ENCODE data around the gene LONP2. TPM values are rescaled to one million over a fixed set of nuclear protein-coding genes. Genes with fewer than 3 reads are reported as not detected.

LONP2 gene
- total RNA-seq, 1 donor from 2014 or later: 30.6 TPM

DNA sequence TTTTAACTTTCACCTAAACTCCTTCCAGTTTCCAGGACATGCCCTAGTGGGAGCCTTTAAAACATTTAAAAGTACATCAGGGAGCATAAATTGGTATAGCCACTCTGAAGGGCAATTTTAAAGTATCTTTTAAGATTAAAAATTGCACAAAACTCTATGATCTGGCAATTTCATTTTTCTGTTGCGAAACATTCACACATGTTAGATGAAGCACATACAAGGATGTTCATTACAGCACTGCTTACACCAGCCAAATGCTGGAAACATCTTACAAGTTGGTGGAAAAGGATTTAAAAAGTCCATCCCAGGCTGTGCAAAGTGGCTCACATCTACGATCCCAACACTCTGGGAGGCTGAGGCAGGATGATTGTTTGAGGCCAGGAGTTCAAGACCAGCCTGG is 26.4 kb upstream of the LONP2 start:
- Histone ChIP-seq H3K36me3 (no peaks in the 10 kb centered on the region), H3K4me1 (no peaks in the 10 kb centered on the region), H3K4me3 (no peak overlapping the region), H3K27me3 (no peaks in the 10 kb centered on the region), H3K9me3 (ENCODE audit: low read depth) (no peaks in the 10 kb centered on the region), H3K9ac (no peak overlapping the region), H3K79me2 (ENCODE audit: low read depth) (no peaks in the 10 kb centered on the region), H4K20me1 (ENCODE audit: low read depth) (no peaks in the 10 kb centered on the region), H2AFZ (replicated peaks) (no peak overlapping the region), H3F3A (ENCODE audit: low read depth) (no peaks in the 10 kb centered on the region), H3K27ac (no peak overlapping the region), H3K4me2 (no peak overlapping the region)
- Mint-ChIP-seq H3K27me3 (ENCODE audit: insufficient read depth, low read depth) (peaks cover 7% of the 10 kb centered on the region), H3K4me1 (no peaks in the 10 kb centered on the region), H3K27ac (no peak overlapping the region), H3K4me3 (no peak overlapping the region), H3K36me3 (no peaks in the 10 kb centered on the region), H3K9me3 (no peaks in the 10 kb centered on the region)
- DNase-seq (ENCODE audit: low spot score): no peak
- TF ChIP-seq, protein P1, sequence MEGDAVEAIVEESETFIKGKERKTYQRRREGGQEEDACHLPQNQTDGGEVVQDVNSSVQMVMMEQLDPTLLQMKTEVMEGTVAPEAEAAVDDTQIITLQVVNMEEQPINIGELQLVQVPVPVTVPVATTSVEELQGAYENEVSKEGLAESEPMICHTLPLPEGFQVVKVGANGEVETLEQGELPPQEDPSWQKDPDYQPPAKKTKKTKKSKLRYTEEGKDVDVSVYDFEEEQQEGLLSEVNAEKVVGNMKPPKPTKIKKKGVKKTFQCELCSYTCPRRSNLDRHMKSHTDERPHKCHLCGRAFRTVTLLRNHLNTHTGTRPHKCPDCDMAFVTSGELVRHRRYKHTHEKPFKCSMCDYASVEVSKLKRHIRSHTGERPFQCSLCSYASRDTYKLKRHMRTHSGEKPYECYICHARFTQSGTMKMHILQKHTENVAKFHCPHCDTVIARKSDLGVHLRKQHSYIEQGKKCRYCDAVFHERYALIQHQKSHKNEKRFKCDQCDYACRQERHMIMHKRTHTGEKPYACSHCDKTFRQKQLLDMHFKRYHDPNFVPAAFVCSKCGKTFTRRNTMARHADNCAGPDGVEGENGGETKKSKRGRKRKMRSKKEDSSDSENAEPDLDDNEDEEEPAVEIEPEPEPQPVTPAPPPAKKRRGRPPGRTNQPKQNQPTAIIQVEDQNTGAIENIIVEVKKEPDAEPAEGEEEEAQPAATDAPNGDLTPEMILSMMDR (IDR thresholded peaks at IDR 0.05): no peak
- TF ChIP-seq EZH2phosphoT487 (IDR thresholded peaks at IDR 0.05) (no peak), EZH2 (IDR thresholded peaks at IDR 0.05) (no peak)

DNA sequence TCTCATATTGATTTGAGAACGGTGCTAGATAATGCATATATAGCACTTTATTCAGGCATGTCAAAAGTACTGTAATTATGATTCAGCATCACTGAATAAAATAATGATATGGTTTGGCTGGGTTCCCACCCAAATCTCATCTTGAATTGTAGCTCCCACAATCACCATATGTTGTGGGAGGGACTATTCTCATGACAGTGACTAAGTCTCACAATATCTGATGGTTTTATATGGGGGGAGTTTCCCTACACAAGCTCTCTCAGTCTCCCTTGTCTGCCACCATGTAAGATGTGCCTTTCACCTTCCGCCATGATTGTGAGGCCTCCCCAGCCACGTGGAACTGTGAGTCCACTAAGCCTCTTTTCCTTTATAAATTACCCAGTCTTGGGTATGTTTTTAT is 25.6 kb upstream of the LONP2 start:
- no peak for DNase-seq (ENCODE audit: low spot score)
- H3K36me3 Mint-ChIP-seq: no peaks in the 10 kb centered on the region
- TF ChIP-seq EZH2 (IDR thresholded peaks at IDR 0.05) (no peak), EZH2phosphoT487 (IDR thresholded peaks at IDR 0.05) (no peak)
- TF ChIP-seq, protein P1 (IDR thresholded peaks at IDR 0.05): no peak

DNA sequence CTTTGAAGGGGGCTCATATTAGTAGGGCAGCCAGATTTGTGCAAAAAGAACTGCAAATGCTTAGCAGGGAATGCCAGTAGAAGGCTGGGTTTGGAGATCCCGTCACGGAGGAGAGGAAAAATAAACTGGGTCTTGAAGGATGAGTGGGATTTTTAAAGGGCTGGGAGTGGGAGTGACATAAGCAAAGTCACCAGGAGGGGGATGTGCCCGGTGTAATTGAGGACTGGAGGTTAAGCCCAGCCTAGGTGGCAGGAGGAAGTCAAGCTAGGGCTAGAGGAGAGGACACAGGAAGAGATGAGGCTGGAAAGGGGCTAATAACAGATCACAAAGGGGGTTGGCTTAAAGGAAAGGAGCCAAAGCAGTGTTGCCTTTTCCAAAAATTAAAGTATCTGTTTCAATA is 23.2 kb upstream of the LONP2 start:
- H3K27ac ChIP-seq: no peak overlapping the region
- no peak overlapping the region for H2AFZ ChIP-seq (replicated peaks)
- no peak for DNase-seq (ENCODE audit: low spot score)
- H3K9ac ChIP-seq: no peak overlapping the region
- no peaks in the 10 kb centered on the region for H3K36me3 ChIP-seq
- Mint-ChIP-seq H3K4me1 (no peaks in the 10 kb centered on the region), H3K4me3 (no peak overlapping the region), H3K27me3 (ENCODE audit: insufficient read depth, low read depth) (peaks cover 3% of the 10 kb centered on the region), H3K36me3 (no peaks in the 10 kb centered on the region), H3K27ac (no peak overlapping the region), H3K9me3 (no peaks in the 10 kb centered on the region)
- H3K4me2 ChIP-seq: no peak overlapping the region
- no peaks in the 10 kb centered on the region for H3K9me3 ChIP-seq (ENCODE audit: low read depth)
- TF ChIP-seq EZH2 (IDR thresholded peaks at IDR 0.05) (no peak), EZH2phosphoT487 (IDR thresholded peaks at IDR 0.05) (no peak)
- TF ChIP-seq, protein P1 (IDR thresholded peaks at IDR 0.05): no peak
- no peaks in the 10 kb centered on the region for H4K20me1 ChIP-seq (ENCODE audit: low read depth)
- H3K79me2 ChIP-seq (ENCODE audit: low read depth): no peaks in the 10 kb centered on the region
- no peaks in the 10 kb centered on the region for H3F3A ChIP-seq (ENCODE audit: low read depth)
- H3K27me3 ChIP-seq: no peaks in the 10 kb centered on the region
- no peaks in the 10 kb centered on the region for H3K4me1 ChIP-seq
- H3K4me3 ChIP-seq: no peak overlapping the region

More for the DNA sequence above, 25.6 kb upstream of the LONP2 start:
- Mint-ChIP-seq H3K4me1 (no peaks in the 10 kb centered on the region), H3K9me3 (no peaks in the 10 kb centered on the region), H3K27me3 (ENCODE audit: insufficient read depth, low read depth) (peaks cover 7% of the 10 kb centered on the region), H3K27ac (no peak overlapping the region), H3K4me3 (no peak overlapping the region)
- Histone ChIP-seq H2AFZ (replicated peaks) (no peak overlapping the region), H3K4me1 (no peaks in the 10 kb centered on the region), H4K20me1 (ENCODE audit: low read depth) (no peaks in the 10 kb centered on the region), H3K27me3 (no peaks in the 10 kb centered on the region), H3K9me3 (ENCODE audit: low read depth) (no peaks in the 10 kb centered on the region), H3K36me3 (no peaks in the 10 kb centered on the region), H3K4me3 (no peak overlapping the region), H3K9ac (no peak overlapping the region), H3K27ac (no peak overlapping the region), H3K4me2 (no peak overlapping the region), H3K79me2 (ENCODE audit: low read depth) (no peaks in the 10 kb centered on the region), H3F3A (ENCODE audit: low read depth) (no peaks in the 10 kb centered on the region)

Data from neural progenitor cell (in vitro differentiated cells).